Fibroblast of lung (primary cell): ENCODE measurements around the gene PCDHGB4.

Source experiments
- CTCF ChIP-seq, 2 donors: IDR thresholded peaks in 1 of 2; conservative IDR thresholded peaks in 1 of 2; 1 replicate in 1 of 2; 2 replicates in 1 of 2; pipeline ENCODE4 v1.5.1; 2011 to 2012; ENCODE audit warnings: low read length in 2 of 2, control low read depth in 1 of 2, inconsistent platforms in 1 of 2, low read depth in 1 of 2, mild to moderate bottlenecking in 1 of 2
- EZH2 ChIP-seq: IDR thresholded peaks from 2 replicates; pipeline ENCODE4 v1.5.1; 2012; ENCODE audit warnings: low read length, control low read depth, mild to moderate bottlenecking; ENCODE audit errors: missing control alignments

GRCh38 chr5:141422742-141423291 is 35.3 kb downstream of the PCDHGB4 start:
- TF ChIP-seq CTCF (conservative IDR thresholded peaks at IDR 0.05 in 1 of 2, IDR thresholded peaks at IDR 0.05 in 1 of 2; ENCODE audit: low read depth in 1 of 2, low read length in 2 of 2) (no peak), EZH2 (no peak)
